ENCODE data around the gene ASTN1. TPM values are rescaled to one million over a fixed set of nuclear protein-coding genes. Genes with fewer than 3 reads are reported as not detected.
A peak's percentile ranks its signal among the peaks of the same experiment; 100 is the strongest.

The ASTN1 gene
- total and polyA plus RNA-seq, 2 experiments from 2014 or later = 1.1 TPM; not detected in 1

GRCh38 chr1:176919386-176920378 is 244.8 kb downstream of the ASTN1 start:
- no peak for DNase-seq (ENCODE audit: low spot score)
- H4K20me1 ChIP-seq (ENCODE audit: insufficient read depth, poor library complexity, severe bottlenecking) = no peaks in the 10 kb centered on the region
- H3K4me1 ChIP-seq (ENCODE audit: insufficient read depth) = no peaks in the 10 kb centered on the region
- no peak overlapping the region for H2AFZ ChIP-seq
- no peak overlapping the region for H3K4me3 ChIP-seq
- TF ChIP-seq EZH2phosphoT487 (IDR thresholded peaks at IDR 0.05; ENCODE audit: low read depth, severe bottlenecking, unreplicated experiment) = no peak
- TF ChIP-seq EZH2 (IDR thresholded peaks at IDR 0.05; ENCODE audit: borderline replicate concordance) = no peak
- TF ChIP-seq CTCF (IDR thresholded peaks at IDR 0.05; ENCODE audit: poor library complexity) = no peak
- no peaks in the 10 kb centered on the region for H3K27me3 ChIP-seq
- H3K79me2 ChIP-seq = no peaks in the 10 kb centered on the region
- WGBS (ENCODE audit: low lambda C conversion rate, missing lambda C conversion rate) = 84% methylated on average over 8 of the region's 8 CpGs
- no peak overlapping the region for H3K4me2 ChIP-seq
- H3K9me3 ChIP-seq (ENCODE audit: low read depth) = no peaks in the 10 kb centered on the region
- H3K36me3 ChIP-seq (replicated peaks; ENCODE audit: insufficient read depth, low read depth) = no peaks in the 10 kb centered on the region
- H3K27ac ChIP-seq = no peak overlapping the region
- no peaks in the 10 kb centered on the region for H3K9me2 ChIP-seq (replicated peaks; ENCODE audit: insufficient read depth)

GRCh38 chr1:176905648-176906047 is 258.9 kb downstream of the ASTN1 start:
- Histone ChIP-seq H3K36me3 (replicated peaks; ENCODE audit: insufficient read depth, low read depth) (no peaks in the 10 kb centered on the region), H3K27me3 (peaks cover 37% of the 10 kb centered on the region), H3K79me2 (no peaks in the 10 kb centered on the region), H4K20me1 (ENCODE audit: insufficient read depth, poor library complexity, severe bottlenecking) (no peaks in the 10 kb centered on the region), H3K9me3 (ENCODE audit: low read depth) (no peaks in the 10 kb centered on the region), H3K27ac (no peak overlapping the region), H3K9me2 (replicated peaks; ENCODE audit: insufficient read depth) (no peaks in the 10 kb centered on the region), H3K4me1 (ENCODE audit: insufficient read depth) (no peaks in the 10 kb centered on the region), H3K4me2 (no peak overlapping the region), H2AFZ (no peak overlapping the region), H3K4me3 (no peak overlapping the region)
- 92% methylated on average over 7 of the region's 7 CpGs for WGBS (ENCODE audit: low lambda C conversion rate, missing lambda C conversion rate)
- no peak for DNase-seq (ENCODE audit: low spot score)
- TF ChIP-seq EZH2phosphoT487 (IDR thresholded peaks at IDR 0.05; ENCODE audit: low read depth, severe bottlenecking, unreplicated experiment) = no peak
- no peak for TF ChIP-seq EZH2 (IDR thresholded peaks at IDR 0.05; ENCODE audit: borderline replicate concordance)
- no peak for TF ChIP-seq CTCF (IDR thresholded peaks at IDR 0.05; ENCODE audit: poor library complexity)

GRCh38 chr1:176904057-176904751 is 260.3 kb downstream of the ASTN1 start:
- H3K36me3 ChIP-seq (replicated peaks; ENCODE audit: insufficient read depth, low read depth) = no peaks in the 10 kb centered on the region
- 31% methylated on average over 19 of the region's 19 CpGs for WGBS (ENCODE audit: low lambda C conversion rate, missing lambda C conversion rate)
- H4K20me1 ChIP-seq (ENCODE audit: insufficient read depth, poor library complexity, severe bottlenecking) = no peaks in the 10 kb centered on the region
- H3K9me2 ChIP-seq (replicated peaks; ENCODE audit: insufficient read depth) = no peaks in the 10 kb centered on the region
- peak overlapping the region; percentile 69 for H3K4me2 ChIP-seq
- no peaks in the 10 kb centered on the region for H3K4me1 ChIP-seq (ENCODE audit: insufficient read depth)
- no peaks in the 10 kb centered on the region for H3K9me3 ChIP-seq (ENCODE audit: low read depth)
- DNase-seq (ENCODE audit: low spot score) = no peak
- TF ChIP-seq EZH2phosphoT487 (IDR thresholded peaks at IDR 0.05; ENCODE audit: low read depth, severe bottlenecking, unreplicated experiment) (no peak), EZH2 (IDR thresholded peaks at IDR 0.05; ENCODE audit: borderline replicate concordance) (no peak), CTCF (IDR thresholded peaks at IDR 0.05; ENCODE audit: poor library complexity) (no peak)
- H3K79me2 ChIP-seq = no peaks in the 10 kb centered on the region
- no peak overlapping the region for H3K27ac ChIP-seq
- no peak overlapping the region for H3K4me3 ChIP-seq
- H2AFZ ChIP-seq = no peak overlapping the region
- H3K27me3 ChIP-seq = peaks cover 40% of the 10 kb centered on the region
